Measurements from ENCODE around the gene NCBP1.

The NCBP1 gene

DNA sequence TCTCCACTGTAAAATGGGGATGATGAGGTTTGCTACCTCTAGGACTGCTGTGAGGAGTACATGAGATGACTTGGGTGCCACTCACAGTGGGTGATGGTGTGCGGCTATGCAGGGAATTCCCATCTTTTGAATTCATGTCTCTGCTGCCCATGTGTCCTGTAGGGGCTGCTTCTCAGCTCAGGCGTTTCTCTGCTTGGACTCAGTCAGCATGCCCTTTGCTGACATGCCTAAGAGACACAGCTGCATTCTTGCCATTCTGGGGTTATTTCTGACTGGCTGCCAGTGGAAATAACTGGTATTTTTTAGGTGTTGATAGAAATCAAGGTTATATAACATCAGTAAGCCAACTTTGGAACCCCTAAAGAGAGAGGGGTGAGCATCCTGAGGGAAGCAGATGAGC, 87.8 kb downstream of the NCBP1 start:
- no peak for DNase-seq

DNA sequence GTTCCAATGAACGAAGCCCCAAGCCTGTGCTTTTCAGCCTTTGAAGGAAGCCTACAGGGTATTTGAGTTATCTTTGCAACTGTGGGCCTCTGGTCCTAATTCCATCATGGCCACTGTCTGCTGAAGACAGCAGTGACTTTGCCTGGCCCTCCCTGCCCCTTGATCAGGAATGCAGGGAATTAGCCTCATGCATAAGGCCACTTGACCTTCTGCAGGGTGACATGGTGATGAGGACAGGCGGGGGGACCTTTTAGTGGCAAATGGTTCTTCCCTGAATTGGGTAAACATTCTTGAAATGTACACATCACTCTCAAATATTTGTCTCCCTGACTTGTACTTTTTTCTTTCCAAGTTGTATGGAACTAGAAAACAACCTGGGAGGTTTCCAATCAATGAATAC, 88.7 kb downstream of the NCBP1 start:
- DNase-seq = no peak

All from activated CD4-positive, alpha-beta T cell treated with anti-CD3 and anti-CD28 coated beads for 1 hour (primary cell).